IMR-90 (cell line): ENCODE results near the gene NPTX2. TPM values are rescaled to one million over a fixed set of nuclear protein-coding genes. Genes with fewer than 3 reads are reported as not detected.
A peak's percentile ranks its signal among the peaks of the same experiment; 100 is the strongest.

Experiments used
- ATAC-seq: fragments of 200-7000 bp; cut with Tn5 transposase; 2 replicates; pipeline ENCODE4 v1.9.1; 2020; ENCODE audit warnings: low read depth, mild to moderate bottlenecking, moderate library complexity
- BruUV-seq: library from RNA; stranded (reverse); fragments of 400-500 nt; replicated peaks from 2 replicates; lab custom pipeline; 2021; lab: Mats Ljungman, UMichigan
- CTCF ChIA-PET: fragments of 300-600 bp; formaldehyde crosslinking; extraction: SDS; loops from one replicate; lab custom pipeline; 2021; ENCODE audit warnings: antibody characterized with exemption; lab: Yijun Ruan, JAX
- POLR2A ChIA-PET: fragments of 300-600 bp; sonication (Branson Sonifier 250); formaldehyde crosslinking; loops from one replicate; lab custom pipeline; 2022; ENCODE audit warnings: antibody characterized with exemption; ENCODE audit not compliant: unreplicated experiment; lab: Charles Lee
- DNase-seq: peaks from one replicate; pipeline ENCODE4 v3.0.0; 2013
- H2AFZ ChIP-seq: replicated peaks from 2 replicates; pipeline ENCODE3; 2013; ENCODE audit warnings: low read length, mild to moderate bottlenecking; ENCODE audit not compliant: poor library complexity
- H2AK5ac ChIP-seq: 2 replicates; pipeline ENCODE4 v1.6.1; 2013; ENCODE audit warnings: low read depth, low read length, inconsistent platforms
- H2AK9ac ChIP-seq: replicated peaks from 2 replicates; pipeline ENCODE3; 2013; ENCODE audit warnings: mild to moderate bottlenecking, low read depth, low read length, moderate library complexity; ENCODE audit not compliant: poor library complexity
- H2BK120ac ChIP-seq: 2 replicates; pipeline ENCODE4 v1.6.1; 2013; ENCODE audit warnings: low read depth, low read length, inconsistent platforms
- H2BK15ac ChIP-seq: 3 replicates; pipeline ENCODE4 v1.6.1; 2013; ENCODE audit warnings: low read depth, low read length, inconsistent platforms
- H2BK20ac ChIP-seq: 2 replicates; pipeline ENCODE4 v1.6.1; 2013; ENCODE audit warnings: low read depth, mild to moderate bottlenecking, inconsistent platforms, low read length, moderate library complexity
- H2BK5ac ChIP-seq: 2 replicates; pipeline ENCODE4 v1.6.1; 2013; ENCODE audit warnings: mild to moderate bottlenecking, low read depth, low read length, inconsistent platforms; ENCODE audit not compliant: poor library complexity, severe bottlenecking
- H3K14ac ChIP-seq: replicated peaks from 2 replicates; pipeline ENCODE4 v1.6.1; 2013; ENCODE audit warnings: low read depth, low read length, inconsistent platforms
- H3K18ac ChIP-seq: 2 replicates; pipeline ENCODE4 v1.6.1; 2013; ENCODE audit warnings: low read depth, low read length, control low read depth
- H3K23ac ChIP-seq: 2 replicates; pipeline ENCODE4 v1.6.1; 2013; ENCODE audit warnings: low read depth, low read length, inconsistent platforms
- H3K27ac ChIP-seq: 2 replicates; pipeline ENCODE4 v1.5.1; 2013; ENCODE audit warnings: mild to moderate bottlenecking, control low read depth, low read length; ENCODE audit not compliant: insufficient read depth
- H3K27me3 ChIP-seq: 2 replicates; pipeline ENCODE4 v1.6.1; 2013; ENCODE audit warnings: low read length; ENCODE audit not compliant: control insufficient read depth, insufficient read depth
- H3K36me3 ChIP-seq: 2 replicates; pipeline ENCODE4 v1.6.1; 2013; ENCODE audit warnings: low read length, mixed read lengths; ENCODE audit not compliant: control insufficient read depth, insufficient read depth
- H3K4ac ChIP-seq: 2 replicates; pipeline ENCODE4 v1.6.1; 2013; ENCODE audit warnings: low read depth, low read length, inconsistent platforms
- H3K4me1 ChIP-seq: 2 replicates; pipeline ENCODE4 v1.6.1; 2013; ENCODE audit warnings: low read length, mixed read lengths; ENCODE audit not compliant: control insufficient read depth, insufficient read depth
- H3K4me2 ChIP-seq: 2 replicates; pipeline ENCODE4 v1.6.1; 2013; ENCODE audit warnings: low read depth, mild to moderate bottlenecking, control low read depth, low read length, moderate library complexity
- H3K4me3 ChIP-seq: 2 replicates; pipeline ENCODE4 v1.5.1; 2013; ENCODE audit warnings: low read depth, mild to moderate bottlenecking, control low read depth, low read length, moderate library complexity; ENCODE audit not compliant: insufficient read depth
- H3K56ac ChIP-seq: 2 replicates; pipeline ENCODE4 v1.6.1; 2013; ENCODE audit warnings: low read length, inconsistent platforms; ENCODE audit not compliant: insufficient read depth; ENCODE audit errors: extremely low read depth
- H3K79me1 ChIP-seq, 2 experiments: 2 replicates each; pipeline ENCODE4 v1.6.1; 2013; ENCODE audit warnings: low read length in 2 of 2, inconsistent platforms in 1 of 2, low read depth in 1 of 2
- H3K9ac ChIP-seq: 2 replicates; pipeline ENCODE4 v1.6.1; 2013; ENCODE audit warnings: low read depth, low read length, control low read depth
- H3K9me1 ChIP-seq: 2 replicates; pipeline ENCODE4 v1.6.1; 2013; ENCODE audit warnings: low read length, inconsistent platforms; ENCODE audit not compliant: insufficient read depth
- H3K9me3 ChIP-seq: 2 replicates; pipeline ENCODE4 v1.6.1; 2013; ENCODE audit warnings: low read length; ENCODE audit not compliant: control insufficient read depth, insufficient read depth
- H4K20me1 ChIP-seq: 2 replicates; pipeline ENCODE4 v1.6.1; 2013; ENCODE audit warnings: low read length, inconsistent platforms; ENCODE audit not compliant: insufficient read depth
- H4K5ac ChIP-seq: 2 replicates; pipeline ENCODE4 v1.6.1; 2013; ENCODE audit warnings: mild to moderate bottlenecking, low read depth, low read length, control low read depth
- H4K8ac ChIP-seq, 2 experiments: 2 replicates each; pipeline ENCODE4 v1.6.1; 2013; ENCODE audit warnings: low read depth in 2 of 2, low read length in 2 of 2, control low read depth in 1 of 2, inconsistent platforms in 1 of 2
- H4K91ac ChIP-seq: 2 replicates; pipeline ENCODE4 v1.6.1; 2013; ENCODE audit warnings: low read depth, low read length, inconsistent platforms; ENCODE audit not compliant: insufficient read depth
- BHLHE40 ChIP-seq: fragments of 150-350 bp; IDR thresholded peaks from 2 replicates; pipeline ENCODE4 v1.6.1; 2016; ENCODE audit warnings: mild to moderate bottlenecking, low read depth, low read length
- CEBPB ChIP-seq: IDR thresholded peaks from 2 replicates; pipeline ENCODE4 v1.6.1; 2012; ENCODE audit warnings: low read depth, low read length, improper control_type of control experiment
- FOS ChIP-seq: fragments of 150-350 bp; IDR thresholded peaks from 2 replicates; pipeline ENCODE4 v1.6.1; 2016; ENCODE audit warnings: low read depth, low read length
- RAD21 ChIP-seq: IDR thresholded peaks from 2 replicates; pipeline ENCODE4 v1.6.1; 2012; ENCODE audit warnings: low read length, improper control_type of control experiment
- USF2 ChIP-seq: fragments of 150-350 bp; IDR thresholded peaks from 2 replicates; pipeline ENCODE4 v1.6.1; 2017; ENCODE audit warnings: mild to moderate bottlenecking, antibody characterized with exemption, low read length, low read depth
- WGBS, 2 experiments: methylation state at CpG; one replicate each; pipeline versions ENCODE4 v1.1.5 to v1.1.7; 2013; ENCODE audit warnings: missing lambda C conversion rate in 2 of 2; ENCODE audit not compliant: insufficient read length in 1 of 2; ENCODE audit errors: extremely low coverage in 2 of 2; 5-methylcytosine and 5-hydroxymethylcytosine counted together
- dilution Hi-C: fragments of 300-500 bp; cut with HindIII; formaldehyde crosslinking; loops from one replicate; pipeline ENCODE4 v1.14.3; 2018; ENCODE audit warnings: low sequenced_read_pairs; ENCODE audit not compliant: unreplicated experiment
- in situ Hi-C: fragments of 300-500 bp; cut with MboI; formaldehyde crosslinking; loops from 3 replicates; pipeline ENCODE4 v1.14.3; 2019; ENCODE audit warnings: low sequenced_read_pairs, inconsistent platforms, mixed read lengths
- intact Hi-C: fragments of 100-400 bp; cut with micrococcal nuclease; formaldehyde crosslinking; loops from 2 replicates; pipeline ENCODE4 v1.10.0; 2022
- polyA plus RNA-seq, 3 experiments: library from polyadenylated mRNA; depleted of rRNA; stranded (reverse); fragments of >200 nt; gene quantifications; 2 replicates each; pipeline ENCODE4 v1.2.3, GENCODE V29; 2012; ENCODE audit warnings: low replicate concordance in 1 of 3
- total RNA-seq: library from RNA; depleted of rRNA; stranded (reverse); fragments of >200 nt; gene quantifications from 2 replicates; pipeline ENCODE4 v1.2.3, GENCODE V29; 2012
- TF ChIP-seq, protein P1 (sequence below): conservative IDR thresholded peaks from 2 replicates; pipeline ENCODE4 v1.5.1; 2012; ENCODE audit warnings: mild to moderate bottlenecking, low read depth, low read length, improper control_type of control experiment

The NPTX2 gene
- total and polyA plus RNA-seq, 2 of the 4 experiments (the other 2 are of a cell fraction) = under 0.01 to 0.03 TPM

DNA sequence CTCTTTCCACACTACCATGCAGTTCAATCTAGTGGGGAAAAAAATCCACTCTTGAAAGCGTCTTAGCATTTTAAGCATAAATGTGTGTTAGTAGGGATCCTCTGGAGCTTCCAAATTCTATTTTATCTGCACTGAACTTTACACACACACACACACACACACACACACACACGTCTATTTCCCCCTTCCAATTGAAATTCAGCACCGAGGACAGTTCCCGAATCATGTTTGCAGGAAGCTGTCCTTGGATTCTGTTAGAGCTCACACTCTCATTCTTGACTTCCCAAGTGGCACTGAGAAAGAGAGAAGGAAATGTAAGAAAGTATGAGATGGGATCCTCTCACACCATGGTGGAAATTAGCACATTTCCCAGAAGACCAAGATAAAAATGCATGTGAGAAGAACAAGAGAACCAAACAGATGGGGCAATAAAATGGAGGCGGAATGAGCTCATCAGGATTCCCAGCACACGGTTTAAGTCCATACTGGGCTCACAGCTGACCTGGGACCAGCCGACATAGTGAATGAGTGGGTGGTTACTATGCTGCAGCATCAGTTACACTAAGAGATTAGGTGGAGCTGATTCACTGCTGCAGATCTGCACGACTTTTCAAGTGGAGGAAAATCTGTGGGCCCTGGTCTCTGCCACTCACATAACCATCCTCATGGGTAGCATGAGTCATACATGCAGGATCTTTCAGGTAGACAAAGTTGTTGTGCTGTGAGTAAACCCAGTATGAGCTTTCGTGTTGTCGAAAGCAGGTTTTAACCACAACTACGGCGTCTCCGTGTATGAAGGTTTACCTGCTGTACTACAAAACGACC lies 3.3 kb upstream of the NPTX2 start:
- Histone ChIP-seq H2AK5ac (no peak overlapping the region), H2AFZ (no peak overlapping the region), H3K9me3 (no peaks in the 10 kb centered on the region), H3K4me2 (no peak overlapping the region), H4K20me1 (no peaks in the 10 kb centered on the region), H3K9ac (no peak overlapping the region), H3K4me3 (no peak overlapping the region), H3K14ac (no peak overlapping the region), H3K18ac (no peak overlapping the region), H2BK15ac (no peak overlapping the region), H3K23ac (no peak overlapping the region), H2BK120ac (no peak overlapping the region), H3K27ac (no peak overlapping the region), H2BK20ac (no peak overlapping the region), H4K5ac (no peak overlapping the region), H4K91ac (no peak overlapping the region), H3K56ac (no peak overlapping the region), H3K4me1 (no peaks in the 10 kb centered on the region), H3K79me1 (no peaks in the 10 kb centered on the region), H2AK9ac (no peak overlapping the region), H3K4ac (no peak overlapping the region), H3K36me3 (no peaks in the 10 kb centered on the region), H2BK5ac (no peak overlapping the region), H4K8ac (no peak overlapping the region), H3K9me1 (no peaks in the 10 kb centered on the region), H3K27me3 (peaks cover 2% of the 10 kb centered on the region)
- in situ Hi-C loops (no loop called here), intact Hi-C loops (no loop called here), dilution Hi-C loops (no loop called here)
- no TSS peak for BruUV-seq
- 0% methylated on average over 1 of the region's 14 CpGs; no CpG with 5 or more reads in 1 of the 2 experiments for WGBS, 2 experiments
- CTCF ChIA-PET = no interaction called here
- no peak for ATAC-seq
- TF ChIP-seq BHLHE40 (no peak), USF2 (no peak), CEBPB (no peak), FOS (no peak), RAD21 (no peak)
- TF ChIP-seq, protein P1, sequence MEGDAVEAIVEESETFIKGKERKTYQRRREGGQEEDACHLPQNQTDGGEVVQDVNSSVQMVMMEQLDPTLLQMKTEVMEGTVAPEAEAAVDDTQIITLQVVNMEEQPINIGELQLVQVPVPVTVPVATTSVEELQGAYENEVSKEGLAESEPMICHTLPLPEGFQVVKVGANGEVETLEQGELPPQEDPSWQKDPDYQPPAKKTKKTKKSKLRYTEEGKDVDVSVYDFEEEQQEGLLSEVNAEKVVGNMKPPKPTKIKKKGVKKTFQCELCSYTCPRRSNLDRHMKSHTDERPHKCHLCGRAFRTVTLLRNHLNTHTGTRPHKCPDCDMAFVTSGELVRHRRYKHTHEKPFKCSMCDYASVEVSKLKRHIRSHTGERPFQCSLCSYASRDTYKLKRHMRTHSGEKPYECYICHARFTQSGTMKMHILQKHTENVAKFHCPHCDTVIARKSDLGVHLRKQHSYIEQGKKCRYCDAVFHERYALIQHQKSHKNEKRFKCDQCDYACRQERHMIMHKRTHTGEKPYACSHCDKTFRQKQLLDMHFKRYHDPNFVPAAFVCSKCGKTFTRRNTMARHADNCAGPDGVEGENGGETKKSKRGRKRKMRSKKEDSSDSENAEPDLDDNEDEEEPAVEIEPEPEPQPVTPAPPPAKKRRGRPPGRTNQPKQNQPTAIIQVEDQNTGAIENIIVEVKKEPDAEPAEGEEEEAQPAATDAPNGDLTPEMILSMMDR = no peak
- POLR2A ChIA-PET = no interaction called here
- peak; percentile 10 for DNase-seq
